ENCODE results near the gene LMBR1L. TPM values are rescaled to one million over a fixed set of nuclear protein-coding genes. Genes with fewer than 3 reads are reported as not detected.

The LMBR1L gene
- total and polyA plus RNA-seq, 11 donors: 10.4 to 43.5 (median 26.6) TPM

DNA sequence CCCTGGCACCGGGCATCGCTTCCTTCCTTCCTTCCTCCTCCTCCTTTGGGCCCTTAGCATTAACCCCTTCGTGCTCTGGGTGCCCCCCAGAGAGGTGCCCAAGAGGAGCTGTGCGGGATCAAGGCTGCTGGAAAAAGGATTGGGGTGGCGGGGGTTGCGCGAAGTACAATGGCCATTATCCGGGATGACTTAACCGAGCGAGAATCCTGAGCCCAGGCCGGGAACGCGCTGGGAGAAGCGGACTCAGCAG lies 18.9 kb downstream of the LMBR1L start:
- Histone ChIP-seq H3K4me1 (peaks cover 10 to 74% (median 57%) of the 10 kb centered on the region in 12 donors), H3K36me3 (peaks cover 0 to 13% (median 7%) of the 10 kb centered on the region in 9 donors), H3K4me3 (peak overlapping the region in 10 of 12 donors; percentile 33 to 48 (median 44)), H3K27me3 (peaks cover 0 to 66% (median 35%) of the 10 kb centered on the region in 9 donors), H3K27ac (peak overlapping the region in 3 of 12 donors; percentile 29 to 50 (median 35)), H3K9me3 (no peaks in the 10 kb centered on the region)
- no peak for ATAC-seq
- intact Hi-C loops (cut with DNase I): no loop called here
- WGBS, 4 donors: 1 to 6% (median 4%) methylated on average over 6 to 14 of the region's 14 CpGs
- TF ChIP-seq POLR2A (IDR thresholded peaks at IDR 0.05): no peak
- TF ChIP-seq, protein P1, sequence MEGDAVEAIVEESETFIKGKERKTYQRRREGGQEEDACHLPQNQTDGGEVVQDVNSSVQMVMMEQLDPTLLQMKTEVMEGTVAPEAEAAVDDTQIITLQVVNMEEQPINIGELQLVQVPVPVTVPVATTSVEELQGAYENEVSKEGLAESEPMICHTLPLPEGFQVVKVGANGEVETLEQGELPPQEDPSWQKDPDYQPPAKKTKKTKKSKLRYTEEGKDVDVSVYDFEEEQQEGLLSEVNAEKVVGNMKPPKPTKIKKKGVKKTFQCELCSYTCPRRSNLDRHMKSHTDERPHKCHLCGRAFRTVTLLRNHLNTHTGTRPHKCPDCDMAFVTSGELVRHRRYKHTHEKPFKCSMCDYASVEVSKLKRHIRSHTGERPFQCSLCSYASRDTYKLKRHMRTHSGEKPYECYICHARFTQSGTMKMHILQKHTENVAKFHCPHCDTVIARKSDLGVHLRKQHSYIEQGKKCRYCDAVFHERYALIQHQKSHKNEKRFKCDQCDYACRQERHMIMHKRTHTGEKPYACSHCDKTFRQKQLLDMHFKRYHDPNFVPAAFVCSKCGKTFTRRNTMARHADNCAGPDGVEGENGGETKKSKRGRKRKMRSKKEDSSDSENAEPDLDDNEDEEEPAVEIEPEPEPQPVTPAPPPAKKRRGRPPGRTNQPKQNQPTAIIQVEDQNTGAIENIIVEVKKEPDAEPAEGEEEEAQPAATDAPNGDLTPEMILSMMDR (IDR thresholded peaks at IDR 0.05): no peak
- DNase-seq: no peak

DNA sequence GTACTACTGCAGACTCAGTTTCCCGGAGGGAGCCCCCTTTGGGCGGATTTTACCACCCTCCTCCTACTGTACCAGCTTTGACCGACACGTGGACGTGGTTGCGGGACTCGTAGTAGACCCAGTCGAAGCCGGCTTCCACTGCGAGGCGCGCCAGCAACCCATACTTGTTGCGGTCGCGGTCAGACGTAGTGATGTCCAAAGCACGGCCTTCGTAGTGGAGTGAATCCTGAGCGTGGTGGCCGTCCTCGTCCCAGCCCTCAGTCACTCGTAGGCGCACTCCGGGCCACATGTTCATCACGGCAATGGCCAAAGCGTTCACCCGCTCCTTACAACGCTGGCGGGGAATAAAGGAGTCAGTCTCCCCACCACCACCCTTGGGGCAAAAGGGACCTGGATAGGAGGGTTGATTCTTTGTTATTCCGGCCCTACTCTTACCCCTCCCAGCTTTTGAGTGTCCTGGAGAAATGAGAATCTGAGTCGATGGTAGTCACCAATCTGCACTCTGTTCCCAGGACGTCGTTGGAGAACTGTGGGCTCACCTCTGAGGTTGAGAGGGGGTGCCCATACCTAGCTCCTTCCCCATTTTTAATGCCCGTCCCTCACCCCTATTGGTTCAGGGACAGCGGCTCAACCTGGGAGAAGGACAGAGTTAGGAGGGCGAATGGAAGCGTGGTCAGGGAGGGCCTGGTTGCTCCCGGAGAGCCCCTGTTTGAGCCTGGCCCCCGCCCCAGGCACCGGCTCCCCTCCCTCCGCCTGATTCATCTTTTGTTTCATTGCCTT lies 19.4 kb downstream of the LMBR1L start:
- DNase-seq (peak in 1 of 5 donors; percentile 64), ATAC-seq (no peak)
- TF ChIP-seq, protein P1 (IDR thresholded peaks at IDR 0.05): no peak
- TF ChIP-seq POLR2A (IDR thresholded peaks at IDR 0.05): no peak
- peaks cover 10 to 74% (median 57%) of the 10 kb centered on the region in 12 donors for H3K4me1 ChIP-seq
- WGBS, 4 donors: 33 to 66% (median 56%) methylated on average over 41 of the region's 41 CpGs
- intact Hi-C loops (cut with DNase I): no loop called here
- H3K27ac ChIP-seq: peak overlapping the region in 3 of 12 donors; percentile 29 to 52 (median 50)
- peak overlapping the region in 9 of 12 donors; percentile 33 to 48 (median 46) for H3K4me3 ChIP-seq
- H3K27me3 ChIP-seq: peaks cover 0 to 66% (median 35%) of the 10 kb centered on the region in 9 donors
- H3K9me3 ChIP-seq: no peaks in the 10 kb centered on the region
- H3K36me3 ChIP-seq: peaks cover 0 to 8% (median 2%) of the 10 kb centered on the region in 9 donors

DNA sequence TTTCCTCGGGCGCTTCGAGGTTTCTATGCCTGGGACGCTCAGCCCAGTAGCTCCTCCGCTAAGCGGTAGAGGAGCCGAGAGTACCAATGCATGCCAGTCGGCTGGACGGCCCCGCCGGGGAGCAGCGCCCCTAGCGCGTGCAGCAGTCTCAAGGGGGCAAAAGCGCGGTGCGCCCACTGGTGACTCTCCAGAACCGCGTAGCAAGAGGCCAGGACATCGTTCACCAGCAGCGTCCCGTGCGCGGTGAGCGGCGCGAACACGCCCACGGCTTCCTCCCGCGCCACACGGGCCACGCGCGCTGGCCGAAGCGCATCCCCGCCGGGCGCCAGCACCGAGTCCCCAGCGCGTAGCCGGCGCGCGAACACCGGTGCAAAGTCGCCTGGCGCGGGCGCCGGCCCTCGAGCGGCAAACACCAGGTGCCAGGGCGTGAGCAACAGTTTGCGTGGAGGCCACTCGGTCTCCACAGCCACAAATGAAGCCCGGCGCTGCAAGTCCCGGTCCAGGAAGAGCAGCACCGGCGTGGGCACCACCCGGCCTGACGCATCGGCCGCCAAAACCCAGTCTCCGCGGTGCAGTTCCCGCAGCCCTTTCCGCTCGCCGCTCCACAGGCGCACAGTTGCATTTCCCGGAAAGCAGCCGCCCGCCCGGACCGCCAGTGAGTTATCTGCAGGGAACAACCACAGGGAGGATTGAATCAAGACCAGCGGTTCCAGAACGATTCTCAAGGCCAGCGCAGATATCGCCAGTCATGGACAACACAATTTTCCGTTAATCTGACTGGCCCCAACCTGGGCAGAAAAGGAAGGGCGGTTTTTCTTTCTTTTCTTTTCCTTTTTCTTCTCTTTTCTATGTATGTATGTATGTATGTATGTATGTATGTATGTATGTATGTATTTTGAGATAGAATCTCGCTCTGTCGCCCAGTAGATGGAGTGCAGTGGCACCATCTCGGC lies 20.6 kb downstream of the LMBR1L start:
- Histone ChIP-seq H3K4me1 (peaks cover 10 to 72% (median 56%) of the 10 kb centered on the region in 12 donors), H3K36me3 (no peaks in the 10 kb centered on the region), H3K9me3 (no peaks in the 10 kb centered on the region), H3K27me3 (peaks cover 0 to 66% (median 35%) of the 10 kb centered on the region in 9 donors), H3K27ac (peak overlapping the region in 4 of 12 donors; percentile 13 to 52 (median 22)), H3K4me3 (peak overlapping the region in 11 of 12 donors; percentile 14 to 58 (median 47))
- intact Hi-C loops (cut with DNase I): loop anchor here in 8 of 10 donors (2.0 to 5.0 kb wide), 4 partner anchors 31 to 147 kb away; no protein-coding TSS in a partner anchor
- ATAC-seq (peak in 2 of 4 donors; percentile 14 to 16), DNase-seq (peak; percentile 37 to 69 (median 54))
- 3 to 10% (median 7%) methylated on average over 50 to 88 of the region's 88 CpGs for WGBS, 4 donors
- TF ChIP-seq, protein P1 (IDR thresholded peaks at IDR 0.05): peak in 7 of 12 donors; percentile 7 to 28 (median 14)
- no peak for TF ChIP-seq POLR2A (IDR thresholded peaks at IDR 0.05)
